ENCODE results near the gene COBL. TPM values are rescaled to one million over a fixed set of nuclear protein-coding genes. Genes with fewer than 3 reads are reported as not detected.

The COBL gene, protein sequence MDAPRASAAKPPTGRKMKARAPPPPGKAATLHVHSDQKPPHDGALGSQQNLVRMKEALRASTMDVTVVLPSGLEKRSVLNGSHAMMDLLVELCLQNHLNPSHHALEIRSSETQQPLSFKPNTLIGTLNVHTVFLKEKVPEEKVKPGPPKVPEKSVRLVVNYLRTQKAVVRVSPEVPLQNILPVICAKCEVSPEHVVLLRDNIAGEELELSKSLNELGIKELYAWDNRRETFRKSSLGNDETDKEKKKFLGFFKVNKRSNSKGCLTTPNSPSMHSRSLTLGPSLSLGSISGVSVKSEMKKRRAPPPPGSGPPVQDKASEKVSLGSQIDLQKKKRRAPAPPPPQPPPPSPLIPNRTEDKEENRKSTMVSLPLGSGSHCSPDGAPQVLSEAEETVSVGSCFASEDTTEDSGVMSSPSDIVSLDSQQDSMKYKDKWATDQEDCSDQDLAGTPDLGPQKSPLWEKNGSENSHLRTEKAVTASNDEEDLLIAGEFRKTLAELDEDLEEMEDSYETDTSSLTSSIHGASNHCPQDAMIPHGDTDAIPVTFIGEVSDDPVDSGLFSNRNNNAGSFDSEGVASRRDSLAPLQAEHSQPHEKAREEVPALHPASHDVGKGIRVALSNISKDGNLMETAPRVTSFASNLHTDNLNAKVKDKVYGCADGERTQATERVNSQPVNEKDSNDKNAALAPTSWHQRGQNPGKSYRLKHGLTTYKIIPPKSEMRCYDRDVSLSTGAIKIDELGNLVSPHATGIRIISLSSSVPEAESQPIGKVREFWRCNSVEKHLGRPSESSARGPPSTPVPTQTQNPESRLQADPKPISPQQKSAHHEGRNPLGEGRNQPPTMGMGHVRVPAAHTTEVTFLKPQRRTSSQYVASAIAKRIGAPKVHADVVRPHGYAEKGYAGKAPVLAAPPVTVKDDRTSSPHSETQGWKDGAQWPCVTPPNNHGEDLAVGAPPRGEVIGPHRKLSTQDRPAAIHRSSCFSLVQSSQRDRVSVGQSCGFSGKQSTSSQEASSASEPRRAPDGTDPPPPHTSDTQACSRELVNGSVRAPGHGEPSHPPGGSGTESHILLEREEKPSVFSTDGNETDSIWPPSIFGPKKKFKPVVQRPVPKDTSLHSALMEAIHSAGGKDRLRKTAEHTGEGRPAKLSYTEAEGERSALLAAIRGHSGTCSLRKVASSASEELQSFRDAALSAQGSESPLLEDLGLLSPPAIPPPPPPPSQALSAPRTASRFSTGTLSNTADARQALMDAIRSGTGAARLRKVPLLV
- total RNA-seq (2014; rRNA removed; shearing (Covaris generic)) = 0.21 and 0.81 TPM in 2 replicates

DNA sequence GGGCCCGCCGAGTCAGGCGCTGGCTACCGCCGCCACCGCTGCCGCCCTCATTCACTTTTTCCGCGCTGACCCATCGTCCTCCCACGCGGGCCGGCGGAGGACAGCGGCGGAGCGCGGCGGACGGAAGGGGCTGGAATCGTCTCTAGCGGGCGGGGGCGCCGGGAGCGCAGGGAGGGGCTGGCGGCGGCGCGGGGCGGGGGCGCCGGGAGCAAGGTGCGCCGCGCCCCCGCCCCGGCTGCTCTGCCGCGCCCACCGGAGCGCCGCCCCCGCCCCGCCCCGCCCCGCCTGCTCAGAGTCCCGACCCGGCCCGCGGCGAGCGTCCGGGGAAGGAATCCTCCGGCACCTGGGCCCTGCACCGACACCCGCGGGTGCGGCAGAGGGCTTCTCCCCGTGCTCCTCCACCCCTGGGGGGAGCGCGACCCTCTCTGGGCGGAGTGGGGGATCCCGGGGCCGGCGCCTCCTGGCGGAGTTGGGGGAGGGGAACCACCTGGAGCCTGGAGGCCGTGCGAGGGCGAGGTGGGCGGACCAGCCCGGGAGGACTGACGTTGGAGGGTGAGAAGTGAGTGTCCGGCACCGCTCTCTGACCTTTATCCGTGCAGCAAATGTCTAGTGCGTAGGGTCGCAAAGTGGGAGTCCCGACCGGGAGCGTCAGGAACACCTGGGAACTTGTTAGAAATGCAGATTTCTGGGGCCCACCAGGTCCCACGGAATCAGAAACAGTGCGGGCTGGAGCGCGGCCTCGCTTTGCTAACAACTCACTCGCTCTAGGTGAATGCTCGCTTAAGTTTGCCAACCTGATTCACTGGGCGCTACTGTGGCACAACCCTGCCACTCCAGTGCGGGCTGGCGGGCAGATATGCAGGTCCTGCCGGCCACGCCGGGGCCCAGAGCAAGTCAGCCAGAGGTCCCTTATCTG, at the start of gene COBL:
Gene COBL, minus strand, starts transcription at position 144 of the 916 bp plus-strand sequence. CDS start 176 bp downstream, outside the sequence.
- DNase-seq (ENCODE audit: low spot score) = no peak

DNA sequence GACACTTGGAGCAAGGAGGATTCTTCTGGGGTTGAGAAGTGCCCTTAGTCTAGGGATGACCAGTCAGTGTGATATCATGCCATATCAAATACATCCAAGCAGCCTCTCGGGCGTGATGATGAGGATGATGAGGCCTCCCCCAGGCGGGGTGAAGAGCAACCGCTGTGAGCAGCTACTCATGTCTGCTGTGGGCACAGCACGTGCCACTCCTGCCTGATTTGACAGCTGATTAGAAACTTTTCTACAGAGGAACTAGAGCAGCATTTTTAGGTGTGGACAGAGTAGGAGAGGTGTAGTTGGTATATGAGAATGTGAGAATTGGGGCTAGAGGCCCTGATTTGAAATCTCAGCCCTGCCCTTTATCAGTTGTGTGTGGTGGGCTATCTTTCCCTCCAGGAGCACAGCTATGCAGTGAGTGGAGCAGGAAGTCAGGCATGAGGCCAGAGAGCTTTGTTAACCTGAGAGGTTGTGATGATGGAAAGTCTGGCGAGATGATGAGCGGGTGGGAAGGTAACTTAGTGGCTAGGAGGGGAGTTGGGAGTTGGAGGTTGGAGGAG, 49.6 kb upstream of the COBL start:
- DNase-seq (ENCODE audit: low spot score) = no peak

DNA sequence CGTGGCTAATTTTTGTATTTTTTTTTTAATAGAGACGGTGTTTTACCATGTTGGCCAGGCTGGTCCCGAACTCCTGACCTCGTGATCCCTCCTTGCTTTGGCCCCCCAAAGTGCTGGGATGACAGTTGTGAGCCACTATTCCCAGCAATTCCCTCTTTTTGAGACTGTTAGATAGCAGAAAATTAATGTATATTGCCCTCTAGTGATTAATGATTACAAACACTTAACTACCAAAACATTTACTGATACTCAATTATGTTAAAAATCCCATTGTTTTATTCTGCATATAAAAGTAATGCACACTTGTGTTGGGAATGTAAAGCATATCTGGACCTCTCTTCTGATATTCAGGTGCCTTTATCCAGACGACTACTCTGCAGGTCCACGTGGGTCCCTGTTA, 41.2 kb upstream of the COBL start:
- no peak for DNase-seq (ENCODE audit: low spot score)

DNA sequence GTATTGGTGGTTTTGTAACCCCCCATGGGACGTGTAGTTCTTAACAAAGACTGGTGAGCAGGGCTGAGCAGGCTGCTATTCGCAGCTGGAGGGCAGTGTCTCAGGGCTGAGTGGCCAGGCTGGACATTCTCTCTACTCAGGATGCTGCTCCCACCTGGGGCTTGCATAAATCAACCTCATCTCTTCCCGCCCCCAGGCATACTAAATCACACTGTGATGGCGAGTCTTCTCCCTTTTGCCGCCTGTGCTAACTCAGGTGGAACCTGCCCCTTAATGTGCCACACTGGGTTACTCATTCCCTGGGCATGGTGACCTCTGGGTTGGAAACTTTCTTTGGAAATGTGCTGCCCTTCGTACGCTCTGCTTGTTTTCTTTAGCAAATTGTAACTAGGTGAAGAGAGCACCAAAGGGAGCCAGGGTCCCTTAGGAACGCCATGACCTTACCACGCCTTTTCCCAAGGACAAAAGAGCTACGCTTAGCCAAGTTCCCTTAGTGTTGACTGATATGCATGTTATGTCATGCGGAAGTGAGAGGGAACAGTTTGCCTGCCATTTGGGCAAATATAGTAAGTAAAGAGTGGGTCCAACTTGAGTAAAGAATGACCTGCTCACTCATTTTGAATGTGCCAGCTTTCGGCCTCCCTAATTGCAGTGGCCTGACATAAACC, 40.4 kb upstream of the COBL start:
- no peak for DNase-seq (ENCODE audit: low spot score)

DNA sequence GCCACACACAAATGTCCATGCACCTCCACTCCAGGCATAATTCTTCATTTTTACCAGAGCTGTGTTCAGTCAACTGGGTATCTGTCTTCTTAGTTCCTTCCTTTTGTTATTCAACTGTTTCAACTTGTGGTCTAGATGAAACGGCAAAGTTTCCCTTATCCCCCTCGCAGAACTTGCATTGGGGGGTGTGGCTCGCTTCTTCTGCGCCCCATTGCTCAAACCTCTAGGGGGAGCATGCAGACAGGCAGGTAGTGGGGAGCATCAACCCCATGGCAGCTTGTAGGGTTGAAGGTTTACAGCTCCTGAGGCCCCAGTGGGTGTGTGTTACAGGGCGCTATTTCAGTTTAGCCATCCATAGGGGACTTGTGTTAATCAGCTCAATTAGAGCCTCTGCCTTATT, 38.3 kb upstream of the COBL start:
- no peak for DNase-seq (ENCODE audit: low spot score)

DNA sequence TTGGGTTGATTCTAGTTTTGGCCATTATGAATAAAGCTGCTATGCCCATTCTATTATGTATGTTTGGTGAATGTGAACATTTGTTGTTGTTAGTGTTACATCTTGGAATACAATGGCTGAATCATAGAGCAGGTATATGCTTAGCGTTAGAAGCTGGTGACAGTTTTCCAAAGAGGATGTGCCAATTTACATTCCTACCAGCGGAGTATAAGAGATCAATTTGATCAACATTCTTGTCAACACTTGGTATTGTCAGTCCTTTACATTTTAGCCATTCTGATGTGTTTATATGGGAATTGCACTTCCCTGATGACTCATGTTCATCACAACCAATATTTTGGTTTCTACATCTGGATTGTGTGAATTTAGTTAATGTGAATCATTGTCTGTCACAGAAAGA, 37.8 kb upstream of the COBL start:
- no peak for DNase-seq (ENCODE audit: low spot score)

DNA sequence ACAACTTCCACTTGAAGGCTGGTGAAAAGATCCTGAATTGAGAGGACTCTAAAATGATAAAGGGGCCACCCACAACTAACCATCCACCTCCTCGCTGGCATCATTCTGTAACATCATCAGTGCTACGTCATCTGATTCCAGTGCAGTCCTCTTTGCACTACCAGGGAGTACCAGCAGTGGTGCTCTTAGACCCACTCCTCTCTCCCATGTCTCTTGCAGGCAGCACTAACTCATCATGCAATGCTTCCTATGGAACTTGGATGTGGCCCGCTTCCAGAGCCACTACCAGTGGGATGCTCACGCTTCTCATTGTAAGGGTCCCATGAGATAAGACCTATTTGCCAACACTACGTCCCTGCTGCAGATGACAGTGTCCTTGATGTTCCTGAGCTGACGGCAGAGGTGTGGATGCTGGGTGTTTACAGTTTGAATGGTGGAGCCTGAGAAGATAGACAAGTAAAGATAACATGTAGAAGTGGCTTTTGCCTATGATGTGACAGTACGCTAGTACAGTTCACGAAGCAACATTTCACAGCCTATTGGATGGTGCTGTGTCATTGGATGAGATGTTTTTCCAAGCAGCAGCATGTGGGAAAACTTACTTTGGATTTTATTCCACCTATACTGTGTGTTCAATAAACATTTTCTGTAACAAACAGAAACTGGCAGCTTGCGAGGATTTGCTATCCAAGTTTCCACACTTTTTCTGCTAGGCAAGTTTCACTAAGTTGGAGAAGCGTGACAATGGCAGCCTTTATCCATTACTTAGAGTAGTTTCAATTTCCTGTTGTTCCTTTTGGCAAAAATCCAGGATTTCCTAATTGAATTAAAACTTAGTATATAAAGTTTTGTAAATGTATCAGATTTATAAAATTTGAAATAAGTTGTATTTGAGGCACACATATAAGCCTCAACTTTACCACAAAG, 35.8 kb upstream of the COBL start:
- no peak for DNase-seq (ENCODE audit: low spot score)

DNA sequence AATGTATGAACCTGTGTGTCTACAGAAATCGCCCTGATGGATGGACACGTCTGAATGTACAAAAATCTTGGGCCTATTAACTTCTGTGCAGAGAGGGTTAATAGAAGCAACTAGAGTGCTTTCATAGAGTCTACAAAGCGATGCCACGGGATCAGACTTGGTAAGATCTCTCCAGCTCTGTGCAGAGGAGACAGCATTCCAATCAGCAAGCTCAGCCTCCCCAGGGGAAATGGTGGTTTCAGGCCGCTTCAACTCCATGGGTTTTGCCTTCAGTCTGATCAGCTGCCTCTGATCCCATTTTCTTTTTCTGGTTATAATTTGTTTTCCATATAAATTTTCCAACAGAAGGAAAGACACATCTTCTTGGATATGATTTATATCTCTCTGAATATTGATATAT, 35.1 kb upstream of the COBL start:
- no peak for DNase-seq (ENCODE audit: low spot score)

DNA sequence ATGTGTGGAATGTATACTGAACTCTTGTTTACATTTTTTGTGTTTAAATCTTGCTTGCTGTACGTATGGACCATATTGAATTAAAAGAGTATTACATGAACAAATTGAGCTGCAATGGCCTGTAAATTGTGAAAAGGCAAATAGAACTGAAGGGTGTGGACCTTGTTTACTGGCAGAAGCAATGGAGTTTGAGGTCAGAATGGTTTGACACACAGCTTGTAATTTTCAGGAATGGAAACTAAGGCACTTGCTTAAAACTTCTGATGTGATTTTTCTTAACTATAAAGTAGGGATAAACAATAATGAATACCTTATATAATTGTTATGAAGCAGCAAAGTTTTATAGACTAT, 33.9 kb upstream of the COBL start:
- DNase-seq (ENCODE audit: low spot score) = no peak

DNA sequence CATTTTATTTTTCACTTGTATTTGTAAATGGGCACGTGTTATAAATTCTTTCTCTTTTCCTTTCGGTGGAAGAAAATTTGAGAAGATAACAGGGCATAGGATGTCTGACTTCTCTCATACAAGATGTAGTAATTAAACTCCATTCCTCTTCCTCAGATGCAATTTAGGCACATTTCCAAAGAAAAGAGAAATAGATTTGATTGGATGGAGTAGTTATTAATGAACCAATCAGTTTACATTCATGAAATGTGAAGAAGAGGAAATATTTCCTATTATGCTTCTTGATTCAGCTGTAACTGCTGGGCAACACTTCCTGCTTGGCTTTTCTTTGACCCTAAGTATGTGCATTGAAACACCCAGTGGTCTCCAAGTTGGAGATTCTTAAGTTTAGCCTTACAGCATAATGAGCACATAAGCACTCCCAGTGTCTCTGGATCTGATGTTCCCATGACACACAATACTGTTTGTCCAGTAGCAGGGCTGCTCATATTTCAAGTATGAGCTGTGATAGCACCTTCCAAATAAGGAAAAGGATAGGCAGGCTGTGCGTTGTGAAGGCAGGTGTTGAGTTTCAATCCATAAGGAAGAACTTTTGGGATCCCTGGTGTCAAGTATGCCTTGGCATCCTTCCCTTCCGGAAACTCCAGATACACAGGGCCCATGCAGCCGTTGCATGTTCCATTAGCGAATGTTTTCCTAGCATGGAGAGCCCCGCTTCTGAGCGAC, 33.4 kb upstream of the COBL start:
- peak; percentile 61 for DNase-seq (ENCODE audit: low spot score)

DNA sequence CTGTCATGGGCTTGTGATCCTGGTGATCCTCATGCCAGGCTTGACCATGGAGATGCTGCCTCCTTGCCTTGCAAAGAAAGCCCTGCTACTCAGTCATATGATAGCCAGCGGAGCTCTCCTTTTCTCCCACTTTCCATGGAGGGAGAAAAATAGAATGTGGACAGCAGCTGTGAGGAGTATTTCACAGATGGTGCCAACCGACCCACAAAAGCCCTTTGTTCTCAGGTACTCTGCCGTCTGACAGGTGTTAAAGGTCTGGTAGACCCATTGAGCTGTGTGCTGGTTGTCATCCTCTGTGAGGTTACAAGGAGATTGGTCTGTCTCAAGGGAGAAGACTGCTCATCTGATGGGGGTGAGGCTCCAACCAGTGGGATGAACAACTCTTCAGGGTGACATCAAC, 29.5 kb upstream of the COBL start:
- no peak for DNase-seq (ENCODE audit: low spot score)

DNA sequence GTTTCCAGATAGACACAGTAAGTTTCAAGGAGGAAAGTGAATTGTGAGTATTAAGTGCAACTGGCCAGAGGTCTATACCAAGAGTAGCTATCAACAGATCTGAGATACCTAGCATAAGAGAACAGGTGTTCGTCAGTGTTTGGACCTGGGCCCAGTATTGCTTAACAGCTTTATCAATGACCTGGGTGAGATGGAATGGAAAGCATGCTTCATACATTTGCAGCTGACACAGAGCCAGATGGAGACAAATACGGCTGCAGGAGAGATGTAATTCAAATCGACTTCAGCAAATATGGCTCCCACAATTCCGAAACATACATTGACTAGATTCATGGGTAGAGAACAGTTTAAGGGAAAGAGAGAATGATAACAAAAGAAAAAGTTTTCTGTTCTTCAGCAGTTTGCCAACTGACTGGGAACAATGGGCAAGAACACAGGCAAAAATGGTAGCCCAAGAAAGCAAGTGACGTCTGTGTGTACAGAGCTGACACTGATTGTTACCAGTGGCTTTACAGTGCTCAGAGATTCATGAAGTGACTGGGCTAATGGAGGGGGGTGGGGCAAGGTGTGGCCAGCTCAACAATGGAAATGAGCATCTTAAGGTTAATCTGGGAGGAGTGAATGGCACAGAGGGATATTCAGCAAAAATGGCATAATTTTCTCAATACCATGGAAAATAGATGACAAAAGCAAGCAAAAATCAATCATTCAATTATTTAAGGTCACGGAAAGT, 28.0 kb upstream of the COBL start:
- DNase-seq (ENCODE audit: low spot score) = no peak

DNA sequence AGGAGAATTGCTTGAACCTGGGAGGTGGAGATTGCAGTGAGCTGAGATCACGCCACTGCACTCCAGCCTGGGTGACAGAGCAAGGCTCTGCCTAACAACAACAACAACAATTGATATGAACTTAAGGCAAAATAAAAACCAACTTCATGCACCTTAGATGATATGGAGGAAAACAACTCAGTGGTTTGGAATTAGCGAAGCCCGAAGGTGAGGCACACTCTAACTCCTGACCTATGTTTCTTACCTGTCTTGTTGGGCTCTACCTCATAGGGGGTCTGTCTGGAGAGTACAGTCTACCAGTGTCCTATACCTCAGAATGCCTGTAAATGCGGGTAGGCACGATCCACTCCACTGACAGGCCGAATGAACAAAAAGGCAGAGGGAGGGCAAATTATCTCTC, 24.3 kb upstream of the COBL start:
- DNase-seq (ENCODE audit: low spot score) = no peak

DNA sequence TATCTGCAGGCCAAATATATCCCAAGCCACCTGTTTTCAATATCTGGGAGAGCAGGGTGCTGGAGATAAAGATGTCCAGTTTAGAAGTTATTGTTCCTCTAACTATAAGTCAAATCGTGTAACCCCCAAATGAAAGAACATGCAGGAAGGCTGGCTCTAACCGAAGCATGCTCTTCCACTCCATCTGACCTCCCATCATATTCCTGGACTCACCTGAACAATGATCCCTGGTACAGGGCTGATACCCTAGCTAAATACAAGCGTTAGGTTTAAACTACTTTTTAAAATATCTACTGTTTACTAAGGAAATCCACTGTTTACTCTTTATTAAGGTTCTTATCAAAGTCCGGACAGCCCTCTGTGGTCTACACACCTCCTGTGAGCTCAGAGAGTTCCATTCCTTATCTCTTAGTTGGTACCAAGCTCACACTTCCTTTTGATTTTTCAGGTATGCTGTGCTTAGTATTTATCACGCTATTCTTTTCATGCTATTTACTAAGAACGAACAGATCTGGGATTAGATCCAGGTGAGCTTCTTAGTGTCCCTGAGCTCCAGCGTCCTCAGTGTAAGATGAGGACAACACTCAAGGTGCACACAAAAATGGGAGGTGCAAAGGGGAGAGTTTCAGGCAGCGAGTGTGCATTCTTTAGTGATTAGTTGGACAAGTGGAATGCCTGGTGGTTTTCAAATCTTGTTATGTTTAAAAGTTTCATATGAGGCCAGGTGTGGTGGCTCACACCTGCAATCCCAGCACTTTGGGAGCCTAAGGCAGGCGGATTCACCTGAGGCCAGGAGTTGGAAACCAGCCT, 23.6 kb upstream of the COBL start:
- no peak for DNase-seq (ENCODE audit: low spot score)

DNA sequence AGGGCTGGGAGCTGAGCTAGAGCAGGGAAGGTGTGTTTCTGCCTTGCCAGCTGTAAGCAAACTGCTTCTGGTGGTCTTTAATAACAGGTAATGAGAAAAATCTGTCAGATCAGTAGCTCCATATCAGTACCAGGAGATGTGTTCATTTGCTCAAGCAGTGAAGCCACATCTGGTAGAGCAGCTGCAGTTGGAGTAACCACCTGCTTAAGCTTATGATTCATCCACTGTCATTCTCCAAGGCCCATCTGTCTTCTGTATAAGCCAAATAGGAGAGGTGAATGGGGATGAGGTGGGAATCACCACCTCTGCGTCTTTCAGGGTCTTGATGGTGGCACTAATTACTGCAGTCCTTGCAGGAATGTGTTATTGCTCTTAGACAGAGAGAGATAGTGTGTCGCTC, 18.4 kb upstream of the COBL start:
- no peak for DNase-seq (ENCODE audit: low spot score)

DNA sequence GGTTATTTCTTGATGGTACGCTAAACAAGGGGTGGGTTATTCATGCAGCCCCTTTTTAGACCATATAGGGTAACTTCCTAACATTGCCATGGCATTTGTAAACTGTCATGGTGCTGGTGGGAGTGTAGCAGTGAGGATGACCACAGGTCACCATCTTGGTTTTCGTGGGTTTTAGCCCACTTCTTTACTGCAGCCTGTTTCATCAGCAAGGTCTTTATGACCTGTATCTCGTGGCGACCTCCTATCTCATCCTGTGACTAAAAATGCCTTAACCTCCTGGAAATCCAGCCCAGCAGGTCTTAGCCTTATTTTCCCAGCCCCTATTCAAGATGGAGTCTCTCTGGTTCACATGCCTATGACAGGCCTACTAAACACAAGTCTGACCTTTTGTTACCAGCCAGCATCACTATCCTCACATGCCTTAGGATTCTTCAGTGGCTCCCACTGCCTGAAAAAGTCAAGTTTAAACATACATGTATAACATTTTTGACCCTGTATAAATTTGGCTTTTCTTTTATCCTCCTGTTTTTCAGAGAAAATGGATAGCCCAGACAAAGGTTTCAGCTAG, 13.2 kb upstream of the COBL start:
- DNase-seq (ENCODE audit: low spot score) = no peak

Data from H4 (cell line).